ENCODE results near the gene CNFN.

CNFN gene

DNA sequence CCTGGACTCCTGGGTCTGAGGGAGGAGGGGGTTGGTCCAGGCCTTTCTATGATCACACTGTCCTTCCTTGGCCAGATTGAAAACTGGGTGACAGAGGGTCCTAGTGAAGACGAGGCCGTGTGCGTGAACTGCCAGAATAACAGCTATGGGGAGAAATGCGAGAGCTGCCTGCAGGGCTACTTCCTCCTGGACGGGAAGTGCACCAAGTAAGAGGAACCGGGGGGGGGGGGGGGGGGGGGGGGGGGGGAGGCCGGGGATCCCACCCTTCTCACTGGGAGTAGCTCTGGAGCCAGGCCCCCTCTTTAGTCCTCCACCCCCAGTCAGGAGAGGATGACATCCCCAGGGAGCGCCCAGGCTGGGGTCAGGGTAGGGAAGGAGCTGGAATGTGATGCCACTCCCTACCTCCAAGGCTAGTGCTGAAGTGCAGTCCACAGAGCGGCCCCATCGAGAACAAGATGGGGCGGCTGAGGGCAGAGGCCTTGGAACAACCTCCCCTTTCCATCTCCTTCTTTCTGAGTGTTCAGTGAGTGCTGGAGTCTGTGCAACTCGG is 19.4 kb downstream of the CNFN start:
- DNase-seq, result no peak

DNA sequence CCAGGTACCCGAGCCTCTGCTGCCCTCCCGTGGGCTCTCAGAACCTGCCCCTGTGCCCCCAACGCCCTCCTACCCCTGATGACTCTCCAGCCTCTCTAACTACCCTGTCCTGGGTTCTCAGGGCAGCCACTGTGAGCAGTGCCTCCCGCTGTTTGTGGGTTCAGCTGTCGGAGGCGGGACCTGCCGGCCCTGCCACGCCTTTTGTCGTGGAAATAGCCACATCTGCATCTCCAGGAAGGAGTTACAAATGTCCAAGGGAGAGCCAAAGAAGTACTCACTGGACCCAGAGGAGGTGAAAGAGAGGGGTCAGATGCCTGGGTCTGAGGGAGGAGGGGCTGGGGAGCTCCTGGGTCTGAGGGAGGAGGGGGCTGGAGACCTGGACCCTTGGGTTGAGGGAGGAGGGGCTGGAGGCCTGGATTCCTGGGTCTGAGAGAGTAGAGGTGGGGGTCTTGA is 20.0 kb downstream of the CNFN start:
- no peak for DNase-seq

DNA sequence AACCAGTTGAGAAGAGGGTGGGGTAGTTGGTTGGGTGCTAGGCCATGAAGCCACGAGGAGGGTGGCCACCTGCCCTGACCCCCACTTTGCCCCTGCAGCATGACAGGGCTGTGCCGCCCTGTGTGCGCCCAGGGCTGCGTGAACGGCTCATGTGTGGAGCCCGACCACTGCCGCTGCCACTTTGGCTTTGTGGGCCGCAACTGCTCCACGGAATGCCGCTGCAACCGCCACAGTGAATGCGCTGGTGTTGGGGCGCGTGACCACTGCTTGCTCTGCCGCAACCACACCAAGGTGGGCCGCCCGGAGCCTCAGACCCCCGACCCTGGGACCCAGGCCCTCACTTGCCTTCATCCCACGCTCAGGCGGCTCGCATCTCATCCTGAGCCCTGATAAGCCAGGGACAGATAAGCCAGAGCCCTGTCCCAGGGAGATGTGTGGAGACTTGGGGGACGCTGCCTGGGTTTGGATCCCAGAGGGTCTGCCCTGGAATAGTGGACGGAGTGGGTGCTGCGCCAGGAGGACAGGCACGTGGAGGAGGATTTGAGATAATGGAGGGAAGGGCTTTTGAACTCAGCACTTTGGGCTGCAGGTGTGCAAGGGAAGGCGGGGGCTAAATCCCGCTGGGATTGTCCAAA is 20.5 kb downstream of the CNFN start:
- DNase-seq, result no peak

DNA sequence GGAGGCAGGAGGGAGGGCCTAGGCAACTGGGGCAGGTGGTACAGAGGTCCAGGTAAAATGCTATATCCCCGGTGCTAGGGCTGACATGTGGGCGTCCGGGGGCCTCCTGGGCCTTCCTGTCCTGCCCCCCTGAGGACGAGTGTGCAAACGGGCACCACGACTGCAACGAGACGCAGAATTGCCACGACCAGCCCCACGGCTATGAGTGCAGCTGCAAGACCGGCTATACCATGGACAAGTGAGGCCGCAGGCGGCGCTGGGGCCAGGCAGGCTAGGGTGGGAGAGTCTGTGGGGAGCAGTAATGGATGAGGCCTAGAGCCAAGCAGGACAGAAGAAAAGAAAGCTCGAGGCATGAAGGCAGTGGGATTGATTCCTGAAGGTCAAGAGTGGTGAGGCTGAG is 21.3 kb downstream of the CNFN start:
- no peak for DNase-seq

DNA sequence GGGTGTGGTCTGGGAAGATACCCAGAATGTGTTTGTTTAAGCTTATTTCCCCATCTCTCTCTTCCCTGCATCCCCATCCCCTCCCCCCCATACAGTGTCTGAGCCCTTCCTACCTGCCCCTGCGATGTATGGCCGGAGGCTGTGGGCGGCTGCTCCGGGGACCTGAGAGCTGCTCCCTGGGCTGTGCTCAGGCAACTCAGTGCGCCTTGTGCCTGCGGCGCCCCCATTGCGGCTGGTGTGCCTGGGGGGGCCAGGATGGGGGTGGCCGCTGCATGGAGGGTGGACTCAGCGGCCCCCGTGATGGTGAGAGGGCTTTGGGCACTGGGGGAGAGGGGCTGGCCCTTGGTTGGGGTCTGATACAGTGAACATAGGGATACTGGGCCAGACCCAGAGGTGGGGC is 21.7 kb downstream of the CNFN start:
- DNase-seq, result no peak

DNA sequence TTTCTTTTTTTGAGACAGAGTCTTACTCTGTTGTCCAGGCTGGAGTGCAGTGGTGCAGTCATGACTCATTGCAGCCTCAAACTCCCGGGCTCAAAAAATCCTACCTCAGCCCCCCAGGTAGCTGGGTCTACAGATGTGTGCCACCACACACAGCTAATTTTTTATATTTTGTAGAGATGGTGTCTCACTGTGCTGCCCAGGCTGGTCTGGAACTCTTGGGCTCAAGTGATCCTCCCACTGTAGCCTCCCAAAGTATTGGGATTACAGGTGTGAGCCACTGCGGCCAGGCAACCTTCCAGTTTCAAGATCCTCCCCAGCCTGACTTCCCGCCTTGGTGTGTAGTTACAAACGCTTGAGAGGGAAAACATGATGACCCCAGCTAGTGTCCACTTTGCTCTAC is 22.2 kb downstream of the CNFN start:
- no peak for DNase-seq

DNA sequence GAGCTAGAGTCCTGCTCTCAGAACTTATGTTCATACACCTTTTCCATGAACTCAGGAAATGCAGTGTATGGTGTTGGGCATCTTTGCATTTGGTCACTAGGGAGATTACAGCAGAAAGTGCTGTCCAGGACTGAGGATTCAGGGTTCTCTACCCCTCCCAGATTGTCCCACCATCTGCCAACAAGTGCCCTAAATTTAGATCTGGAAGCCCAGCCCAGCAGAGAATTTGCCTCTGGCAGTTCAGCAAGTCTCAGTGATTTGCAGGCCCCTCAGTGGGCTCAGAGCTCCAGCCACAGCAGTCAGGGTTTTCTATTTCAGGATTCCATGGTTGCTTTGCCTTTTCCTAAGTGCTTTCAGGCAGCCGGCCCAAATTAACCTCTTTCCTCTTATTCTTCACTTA is 23.4 kb downstream of the CNFN start:
- no peak for DNase-seq

DNA sequence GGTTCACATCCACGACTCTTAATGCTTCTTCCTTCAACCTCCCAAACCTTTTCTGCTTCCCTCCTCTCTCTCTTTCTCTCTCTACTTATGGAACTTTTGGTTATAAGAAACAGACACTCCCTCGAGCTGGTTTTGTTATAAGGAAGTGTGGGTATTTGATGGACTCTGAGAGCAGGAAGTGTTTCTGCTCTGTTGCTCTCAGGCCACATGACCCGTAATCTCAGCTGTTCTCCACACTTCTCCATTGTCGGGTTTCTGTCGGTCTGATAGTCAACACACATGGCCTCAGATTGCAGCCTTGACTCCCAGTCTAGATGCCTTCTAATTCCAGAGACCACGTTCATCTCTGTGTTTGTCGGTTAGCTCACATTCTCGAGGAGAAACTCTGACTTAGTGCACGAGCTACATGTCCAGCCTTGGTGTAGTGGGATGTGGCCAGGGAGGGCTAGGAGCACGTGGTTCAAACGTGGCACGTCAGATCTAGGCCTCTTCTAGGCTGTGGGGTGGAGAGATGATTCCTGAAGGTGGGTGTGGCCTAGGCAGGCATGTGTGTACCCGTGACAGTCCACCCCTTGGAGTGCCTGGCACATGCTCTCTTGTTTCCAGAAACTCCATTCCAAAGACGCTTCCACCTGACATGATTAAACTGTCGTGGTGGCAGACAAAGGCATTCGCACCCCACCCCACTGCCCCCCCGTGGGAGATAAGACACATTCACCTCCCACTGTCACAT is 26.3 kb downstream of the CNFN start:
- DNase-seq, result no peak

DNA sequence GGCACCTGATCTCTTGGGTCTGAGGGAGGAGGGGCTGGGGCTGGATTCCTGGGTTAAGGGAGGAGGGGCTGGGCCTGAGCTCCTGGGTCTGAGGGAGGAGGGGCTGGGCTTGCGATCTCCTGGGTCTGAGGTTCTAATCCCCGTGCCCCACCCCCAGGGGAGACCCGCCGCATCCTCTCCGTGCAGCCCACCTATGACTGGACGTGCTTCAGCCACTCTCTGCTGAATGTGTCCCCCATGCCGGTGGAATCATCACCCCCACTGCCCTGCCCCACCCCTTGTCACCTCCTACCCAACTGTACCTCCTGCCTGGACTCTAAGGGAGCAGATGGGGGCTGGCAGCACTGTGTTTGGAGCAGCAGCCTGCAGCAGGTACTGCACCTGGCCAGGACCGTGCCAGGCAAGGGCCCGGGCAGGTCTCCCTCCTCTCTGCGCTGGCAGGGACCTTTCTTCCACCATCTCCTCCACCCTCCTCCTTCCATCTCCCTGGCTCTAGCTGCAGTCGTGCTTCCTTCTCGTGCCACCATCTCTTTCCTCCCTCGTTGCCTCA is 27.1 kb downstream of the CNFN start:
- no peak for DNase-seq

DNA sequence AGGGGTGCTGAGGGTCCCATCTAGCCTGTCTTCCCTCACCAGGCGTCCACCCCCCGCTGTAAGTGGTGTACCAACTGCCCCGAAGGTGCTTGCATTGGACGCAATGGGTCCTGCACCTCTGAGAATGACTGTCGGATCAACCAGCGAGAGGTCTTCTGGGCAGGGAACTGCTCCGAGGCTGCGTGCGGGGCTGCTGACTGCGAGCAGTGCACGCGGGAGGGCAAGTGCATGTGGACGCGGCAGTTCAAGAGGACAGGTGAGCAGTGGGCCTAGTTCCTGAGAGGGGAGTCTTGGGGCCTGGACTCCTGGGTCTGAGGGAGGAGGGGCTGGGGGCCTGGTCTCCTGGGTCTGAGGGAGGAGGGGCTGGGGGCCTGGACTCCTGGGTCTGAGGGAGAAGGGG is 27.8 kb downstream of the CNFN start:
- no peak for DNase-seq

DNA sequence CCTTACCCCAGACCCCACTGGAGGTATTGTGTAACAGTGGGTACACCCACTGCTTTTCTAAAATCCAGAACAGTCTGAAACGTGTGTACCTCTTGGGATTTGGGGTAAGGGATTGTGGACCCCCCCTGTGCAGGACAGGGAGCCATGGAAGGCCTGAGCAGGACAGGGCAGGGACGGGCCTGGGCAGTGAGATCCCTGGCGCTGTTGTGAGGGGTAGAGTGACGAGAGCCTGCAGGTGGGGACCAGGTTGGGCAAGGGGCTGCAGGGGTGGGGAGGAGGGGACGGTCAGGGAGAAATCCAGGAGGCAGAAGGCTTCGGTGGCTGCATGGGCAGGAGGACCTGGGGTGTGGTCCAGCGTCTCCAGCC is 28.6 kb downstream of the CNFN start:
- no peak for DNase-seq

DNA sequence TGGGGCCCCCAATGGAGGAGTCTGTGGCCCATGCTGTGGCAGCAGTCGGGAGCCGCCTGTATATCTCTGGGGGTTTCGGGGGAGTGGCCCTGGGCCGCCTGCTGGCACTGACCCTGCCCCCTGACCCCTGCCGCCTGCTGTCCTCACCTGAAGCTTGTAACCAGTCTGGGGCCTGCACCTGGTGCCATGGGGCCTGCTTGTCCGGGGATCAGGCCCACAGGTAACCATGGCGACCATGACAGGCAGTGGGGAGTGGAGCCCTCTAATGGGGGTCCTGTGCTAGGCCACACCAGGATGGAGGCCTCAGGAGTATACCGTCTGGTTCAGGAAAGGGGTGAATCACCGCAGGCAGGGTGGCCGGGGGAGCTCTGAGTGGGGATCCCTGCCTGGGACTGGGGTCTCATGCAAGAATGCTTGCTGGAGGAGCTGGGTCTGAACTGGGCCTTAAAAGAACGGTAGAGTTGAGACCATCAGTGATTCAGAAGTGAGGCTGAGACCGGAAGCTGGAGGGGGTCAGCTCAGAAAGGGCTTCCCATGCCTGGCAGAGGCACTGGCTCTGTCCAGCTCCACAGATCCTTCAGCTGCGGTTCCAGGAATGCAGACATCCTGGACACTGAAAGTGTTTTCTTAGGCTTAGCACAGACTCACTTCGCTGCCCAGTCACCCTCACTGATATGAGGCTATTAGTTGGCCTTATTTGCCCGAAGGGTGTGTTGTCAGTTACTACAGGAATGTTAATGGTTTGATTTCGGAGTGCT is 29.1 kb downstream of the CNFN start:
- DNase-seq, result no peak

- no peak for DNase-seq
Observed at GRCh38 chr19:42357290-42357689, 32.8 kb downstream of the CNFN start.

DNA sequence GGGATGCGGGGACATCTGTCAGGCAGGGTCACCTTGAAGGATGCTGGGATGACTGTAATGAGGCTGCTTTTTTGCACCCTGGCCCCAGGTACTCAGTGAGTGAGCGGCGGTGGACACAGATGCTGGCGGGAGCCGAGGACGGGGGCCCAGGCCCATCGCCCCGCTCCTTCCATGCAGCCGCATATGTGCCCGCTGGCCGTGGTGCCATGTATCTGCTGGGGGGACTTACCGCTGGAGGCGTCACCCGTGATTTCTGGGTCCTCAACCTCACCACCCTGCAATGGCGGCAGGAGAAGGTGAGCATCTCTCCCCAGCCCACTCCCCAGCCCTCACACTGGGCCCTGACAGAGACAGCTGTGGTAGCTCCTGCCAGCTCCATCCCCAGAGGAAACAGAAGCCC is 33.4 kb downstream of the CNFN start:
- DNase-seq, result no peak

DNA sequence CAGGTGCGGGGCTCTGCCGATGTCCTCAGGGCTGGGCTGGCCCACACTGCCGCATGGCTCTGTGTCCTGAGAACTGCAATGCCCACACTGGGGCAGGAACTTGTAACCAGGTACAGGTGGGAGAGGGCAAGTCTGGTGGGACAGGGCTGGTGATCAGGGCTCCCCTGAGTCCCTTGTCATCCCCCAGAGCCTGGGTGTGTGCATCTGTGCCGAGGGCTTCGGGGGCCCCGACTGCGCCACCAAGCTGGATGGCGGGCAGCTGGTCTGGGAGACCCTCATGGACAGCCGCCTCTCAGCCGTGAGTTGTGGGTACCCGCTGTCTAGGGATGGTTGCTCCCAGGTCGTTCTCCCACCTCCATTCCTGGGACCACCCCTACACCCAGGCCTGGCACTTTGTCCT is 34.2 kb downstream of the CNFN start:
- DNase-seq, result no peak

DNA sequence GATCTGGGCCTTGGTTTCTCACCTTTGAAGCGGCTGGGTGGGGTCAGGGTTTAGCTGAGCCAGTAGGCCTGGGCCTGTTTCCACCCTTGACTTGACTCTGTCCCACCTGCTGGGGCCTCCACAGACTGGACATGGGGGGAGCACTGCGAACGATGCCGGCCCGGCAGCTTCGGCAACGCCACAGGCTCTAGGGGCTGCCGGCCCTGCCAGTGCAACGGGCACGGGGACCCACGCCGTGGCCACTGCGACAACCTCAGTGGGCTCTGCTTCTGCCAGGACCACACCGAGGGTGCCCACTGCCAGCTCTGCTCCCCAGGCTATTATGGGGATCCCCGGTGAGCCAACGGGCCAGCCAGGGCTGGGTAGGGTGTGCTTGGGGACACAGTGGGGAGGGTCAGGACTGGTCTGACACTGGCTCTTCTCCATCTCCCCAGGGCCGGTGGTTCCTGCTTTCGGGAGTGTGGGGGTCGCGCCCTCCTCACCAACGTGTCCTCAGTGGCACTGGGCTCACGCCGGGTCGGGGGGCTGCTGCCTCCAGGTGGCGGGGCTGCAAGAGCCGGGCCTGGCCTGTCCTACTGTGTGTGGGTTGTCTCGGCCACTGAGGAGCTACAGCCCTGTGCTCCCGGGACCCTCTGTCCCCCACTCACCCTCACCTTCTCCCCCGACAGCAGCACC is 36.6 kb downstream of the CNFN start:
- no peak for DNase-seq

DNA sequence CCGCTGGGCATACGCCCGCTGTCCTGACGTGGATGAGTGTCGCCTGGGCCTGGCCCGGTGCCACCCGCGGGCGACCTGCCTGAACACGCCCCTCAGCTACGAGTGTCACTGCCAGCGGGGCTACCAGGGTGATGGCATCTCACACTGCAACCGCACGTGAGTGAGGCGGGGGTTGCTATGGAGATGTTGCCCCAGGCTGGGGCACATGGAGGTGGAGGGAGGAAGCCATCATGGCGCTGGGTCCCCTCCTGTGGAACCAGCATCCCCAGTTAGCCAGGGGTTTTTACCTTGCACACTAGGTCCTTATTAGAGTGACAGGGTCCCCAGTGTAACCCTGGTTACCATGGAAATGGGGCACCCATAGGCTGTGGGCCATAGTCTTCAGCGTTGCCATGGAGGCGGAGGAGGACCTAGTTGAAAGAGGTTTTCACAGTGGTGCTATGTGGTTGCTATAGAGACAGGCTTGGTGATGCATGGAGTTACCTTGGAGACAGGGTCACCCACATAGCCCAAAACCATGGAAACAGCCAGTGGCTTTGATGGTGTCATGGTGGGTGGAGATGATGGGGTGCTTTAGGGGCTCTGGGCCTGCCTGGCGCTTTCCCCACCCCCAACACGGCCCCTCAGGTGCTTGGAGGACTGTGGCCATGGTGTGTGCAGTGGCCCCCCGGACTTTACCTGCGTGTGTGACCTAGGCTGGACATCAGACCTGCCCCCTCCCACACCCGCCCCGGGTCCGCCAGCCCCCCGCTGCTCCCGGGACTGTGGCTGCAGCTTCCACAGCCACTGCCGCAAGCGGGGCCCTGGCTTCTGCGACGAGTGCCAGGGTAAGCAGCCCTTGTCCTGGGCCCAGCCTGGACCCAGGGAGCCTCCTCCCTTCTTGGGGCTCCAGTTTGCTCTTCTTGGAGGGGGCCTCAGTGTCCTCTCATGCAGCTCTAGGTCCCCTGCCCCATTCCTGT is 37.5 kb downstream of the CNFN start:
- no peak for DNase-seq

GRCh38 chr19:42351079-42351735 is 38.9 kb downstream of the CNFN start:
- DNase-seq, result no peak

- DNase-seq, result no peak
Observed at GRCh38 chr19:42350417-42350816, 39.7 kb downstream of the CNFN start.

DNA sequence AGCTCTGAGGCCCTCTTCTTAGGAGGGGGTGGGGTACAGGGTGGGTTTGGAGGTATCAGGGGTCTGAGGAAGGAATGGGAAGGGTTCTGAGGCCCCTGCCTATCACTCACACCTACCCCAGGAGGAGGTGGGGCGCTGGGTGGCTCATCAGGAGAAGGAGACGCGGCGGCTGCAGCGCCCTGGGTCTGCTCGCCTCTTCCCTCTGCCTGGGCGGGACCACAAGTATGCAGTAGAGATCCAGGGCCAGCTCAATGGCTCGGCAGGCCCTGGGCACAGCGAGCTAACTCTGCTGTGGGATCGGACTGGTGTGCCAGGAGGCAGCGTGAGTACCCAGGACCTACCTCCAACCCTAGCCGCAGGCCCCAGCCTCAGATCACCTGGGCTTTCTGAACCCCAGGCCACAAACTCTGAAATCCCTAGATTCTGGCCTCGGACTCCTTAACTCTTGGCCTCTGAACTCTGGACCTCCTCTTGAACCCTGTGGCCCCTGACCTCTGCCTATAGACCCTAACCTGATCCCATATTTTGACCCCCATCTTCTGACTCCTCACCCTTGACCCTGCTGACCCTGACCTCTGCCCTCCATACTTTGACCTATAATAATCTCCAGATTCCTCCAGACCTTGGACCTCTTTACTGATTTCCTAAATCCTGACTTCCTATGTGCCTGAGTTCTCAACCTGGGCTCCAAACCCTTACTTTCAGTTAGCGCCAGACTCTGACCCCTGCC is 40.6 kb downstream of the CNFN start:
- no peak for DNase-seq

DNA sequence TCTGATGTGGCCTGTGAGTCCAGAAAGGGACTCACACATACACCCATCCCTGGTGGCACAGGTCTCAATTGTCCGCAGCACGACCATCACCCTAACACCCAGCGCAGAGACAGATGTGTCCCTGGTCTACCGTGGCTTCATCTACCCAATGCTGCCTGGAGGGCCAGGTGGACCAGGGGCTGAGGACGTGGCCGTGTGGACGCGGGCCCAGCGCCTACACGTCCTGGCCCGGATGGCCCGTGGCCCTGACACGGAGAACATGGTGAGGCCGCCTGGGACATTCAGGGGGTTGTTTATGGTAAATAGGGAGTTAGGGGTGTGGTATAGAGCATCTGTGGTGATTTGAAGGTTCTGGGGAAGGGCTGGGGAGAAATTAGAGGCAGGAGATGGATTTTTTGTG is 41.9 kb downstream of the CNFN start:
- no peak for DNase-seq
